PFSK-1 (cell line): ENCODE results near the gene PPFIBP2.

ENCODE experiments used
- FOXP2 ChIP-seq: optimal IDR thresholded peaks from 2 replicates; pipeline ENCODE3; 2011; ENCODE audit warnings: borderline replicate concordance, control low read depth, inconsistent platforms; ENCODE audit not compliant: insufficient read depth; ENCODE audit errors: extremely low read length, extremely low read depth
- POLR2AphosphoS5 ChIP-seq: IDR thresholded peaks from 2 replicates; pipeline ENCODE4 v1.6.1; 2012; ENCODE audit warnings: low read depth, mild to moderate bottlenecking, control low read depth, low read length, moderate library complexity
- REST ChIP-seq, 2 experiments: IDR thresholded peaks; 2 replicates each; pipeline versions ENCODE4 v1.6.1 to v1.8.0; 2011 to 2012; ENCODE audit warnings: low read depth in 2 of 2, low read length in 2 of 2, control low read depth in 1 of 2, inconsistent platforms in 1 of 2, mild to moderate bottlenecking in 1 of 2, moderate library complexity in 1 of 2; ENCODE audit not compliant: insufficient read depth in 1 of 2
- SIN3A ChIP-seq: IDR thresholded peaks from 2 replicates; pipeline ENCODE4 v1.6.1; 2012; ENCODE audit warnings: mild to moderate bottlenecking, low read length, moderate library complexity, borderline replicate concordance; ENCODE audit not compliant: insufficient read depth
- TAF1 ChIP-seq: IDR thresholded peaks from 2 replicates; pipeline ENCODE4 v1.6.1; 2012; ENCODE audit warnings: low read length, control low read depth, borderline replicate concordance; ENCODE audit not compliant: insufficient read depth

PPFIBP2 gene

GRCh38 chr11:7617032-7617431, 103.2 kb downstream of the PPFIBP2 start:
- TF ChIP-seq SIN3A = no peak

- TF ChIP-seq REST (IDR thresholded peaks at IDR 0.05; ENCODE audit: insufficient read depth in 1 of 2, low read depth in 2 of 2, low read length in 2 of 2) (no peak), POLR2AphosphoS5 (no peak), FOXP2 (no peak), SIN3A (no peak), TAF1 (no peak)
Measured at GRCh38 chr11:7619322-7619721, 105.5 kb downstream of the PPFIBP2 start.

- no peak for TF ChIP-seq TAF1
- TF ChIP-seq FOXP2 = no peak
- no peak for TF ChIP-seq POLR2AphosphoS5
- no peak for TF ChIP-seq SIN3A
- TF ChIP-seq REST (IDR thresholded peaks at IDR 0.05; ENCODE audit: insufficient read depth in 1 of 2, low read depth in 2 of 2, low read length in 2 of 2) = no peak
Measured at GRCh38 chr11:7621090-7621489, 107.3 kb downstream of the PPFIBP2 start.

GRCh38 chr11:7621554-7621953, 107.8 kb downstream of the PPFIBP2 start:
- TF ChIP-seq POLR2AphosphoS5 (no peak), TAF1 (no peak), REST (IDR thresholded peaks at IDR 0.05; ENCODE audit: insufficient read depth in 1 of 2, low read depth in 2 of 2, low read length in 2 of 2) (no peak), FOXP2 (no peak), SIN3A (no peak)

GRCh38 chr11:7622721-7623120, 108.9 kb downstream of the PPFIBP2 start:
- no peak for TF ChIP-seq FOXP2
- no peak for TF ChIP-seq TAF1
- TF ChIP-seq POLR2AphosphoS5 = no peak
- TF ChIP-seq REST (IDR thresholded peaks at IDR 0.05; ENCODE audit: insufficient read depth in 1 of 2, low read depth in 2 of 2, low read length in 2 of 2) = no peak
- TF ChIP-seq SIN3A = no peak

GRCh38 chr11:7628660-7629059, 114.9 kb downstream of the PPFIBP2 start:
- TF ChIP-seq FOXP2 (no peak), POLR2AphosphoS5 (no peak), TAF1 (no peak), REST (IDR thresholded peaks at IDR 0.05; ENCODE audit: insufficient read depth in 1 of 2, low read depth in 2 of 2, low read length in 2 of 2) (no peak), SIN3A (no peak)
